ENCODE measurements around the gene CTBP2.

The CTBP2 gene

DNA sequence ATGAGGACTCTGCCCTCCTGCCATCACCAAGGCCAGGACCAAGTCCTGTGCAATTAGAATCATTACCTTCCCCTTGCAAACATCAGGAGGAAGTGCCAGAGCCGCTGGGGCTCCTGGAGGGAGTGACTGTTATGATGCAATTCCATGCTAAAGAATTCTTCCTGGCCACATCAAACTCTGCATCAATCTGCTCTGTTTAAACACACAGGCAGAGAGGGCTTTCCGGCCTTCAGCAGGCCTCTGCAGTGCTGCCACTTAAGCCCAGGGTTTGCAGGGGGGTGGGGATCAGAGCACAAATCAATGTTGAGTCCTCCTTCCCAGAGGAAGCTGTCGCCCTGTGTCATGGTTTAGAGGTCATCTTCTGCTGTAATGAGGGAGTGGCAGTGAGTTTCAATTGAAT lies 58.1 kb downstream of the CTBP2 start:
- H3K4me1 ChIP-seq (ENCODE audit: control insufficient read depth, insufficient read depth, low read length), result peaks cover 45% of the 10 kb centered on the region
- no peak overlapping the region for H3K4me3 ChIP-seq (ENCODE audit: low read length)
- no peaks in the 10 kb centered on the region for H3K9me3 ChIP-seq (ENCODE audit: control insufficient read depth, low read length)
- H3K9ac ChIP-seq (ENCODE audit: low read length), result no peak overlapping the region
- no peaks in the 10 kb centered on the region for H3K27me3 ChIP-seq (ENCODE audit: control insufficient read depth, insufficient read depth, low read length)
- H3K36me3 ChIP-seq (ENCODE audit: control insufficient read depth, insufficient read depth, low read length), result peaks cover 5% of the 10 kb centered on the region

GRCh38 chr10:125101581-125101980 lies 58.8 kb downstream of the CTBP2 start:
- Histone ChIP-seq H3K4me1 (ENCODE audit: control insufficient read depth, insufficient read depth, low read length) (peaks cover 42% of the 10 kb centered on the region), H3K36me3 (ENCODE audit: control insufficient read depth, insufficient read depth, low read length) (no peaks in the 10 kb centered on the region), H3K27me3 (ENCODE audit: control insufficient read depth, insufficient read depth, low read length) (no peaks in the 10 kb centered on the region), H3K9ac (ENCODE audit: low read length) (no peak overlapping the region), H3K9me3 (ENCODE audit: control insufficient read depth, low read length) (no peaks in the 10 kb centered on the region), H3K4me3 (ENCODE audit: low read length) (no peak overlapping the region)

DNA sequence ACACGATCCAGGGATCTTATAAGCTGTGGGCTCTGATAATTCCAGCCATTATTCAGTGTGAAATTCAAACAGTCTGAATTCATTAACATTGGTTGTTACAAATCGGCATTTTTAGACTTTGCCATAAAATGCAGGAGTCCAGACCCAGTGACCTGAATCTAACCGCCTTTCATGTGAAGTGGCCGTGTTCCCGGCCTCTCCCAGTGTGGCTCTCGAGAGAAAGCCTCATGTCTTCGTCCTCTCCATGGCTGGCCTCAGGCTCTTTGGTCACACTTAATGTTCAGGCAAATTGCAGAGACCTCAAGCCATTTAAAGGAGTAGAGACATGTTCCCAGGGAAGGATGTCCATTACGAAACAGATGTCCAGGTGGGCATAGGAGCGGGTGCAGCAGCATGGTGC lies 59.3 kb downstream of the CTBP2 start:
- Histone ChIP-seq H3K4me3 (ENCODE audit: low read length) (no peak overlapping the region), H3K27me3 (ENCODE audit: control insufficient read depth, insufficient read depth, low read length) (no peaks in the 10 kb centered on the region), H3K9ac (ENCODE audit: low read length) (no peak overlapping the region), H3K4me1 (ENCODE audit: control insufficient read depth, insufficient read depth, low read length) (peaks cover 40% of the 10 kb centered on the region), H3K9me3 (ENCODE audit: control insufficient read depth, low read length) (no peaks in the 10 kb centered on the region), H3K36me3 (ENCODE audit: control insufficient read depth, insufficient read depth, low read length) (no peaks in the 10 kb centered on the region)

- no peak overlapping the region for H3K4me3 ChIP-seq (ENCODE audit: low read length)
- H3K27me3 ChIP-seq (ENCODE audit: control insufficient read depth, insufficient read depth, low read length), result no peaks in the 10 kb centered on the region
- no peaks in the 10 kb centered on the region for H3K36me3 ChIP-seq (ENCODE audit: control insufficient read depth, insufficient read depth, low read length)
- H3K9me3 ChIP-seq (ENCODE audit: control insufficient read depth, low read length), result no peaks in the 10 kb centered on the region
- H3K9ac ChIP-seq (ENCODE audit: low read length), result no peak overlapping the region
- H3K4me1 ChIP-seq (ENCODE audit: control insufficient read depth, insufficient read depth, low read length), result peaks cover 22% of the 10 kb centered on the region
Observed at GRCh38 chr10:125097409-125098070, 62.8 kb downstream of the CTBP2 start.

- H3K9me3 ChIP-seq (ENCODE audit: control insufficient read depth, low read length), result no peaks in the 10 kb centered on the region
- no peak overlapping the region for H3K4me3 ChIP-seq (ENCODE audit: low read length)
- H3K9ac ChIP-seq (ENCODE audit: low read length), result no peak overlapping the region
- peaks cover 22% of the 10 kb centered on the region for H3K4me1 ChIP-seq (ENCODE audit: control insufficient read depth, insufficient read depth, low read length)
- no peaks in the 10 kb centered on the region for H3K36me3 ChIP-seq (ENCODE audit: control insufficient read depth, insufficient read depth, low read length)
- no peaks in the 10 kb centered on the region for H3K27me3 ChIP-seq (ENCODE audit: control insufficient read depth, insufficient read depth, low read length)
Observed at GRCh38 chr10:125096975-125097374, 63.4 kb downstream of the CTBP2 start.

DNA sequence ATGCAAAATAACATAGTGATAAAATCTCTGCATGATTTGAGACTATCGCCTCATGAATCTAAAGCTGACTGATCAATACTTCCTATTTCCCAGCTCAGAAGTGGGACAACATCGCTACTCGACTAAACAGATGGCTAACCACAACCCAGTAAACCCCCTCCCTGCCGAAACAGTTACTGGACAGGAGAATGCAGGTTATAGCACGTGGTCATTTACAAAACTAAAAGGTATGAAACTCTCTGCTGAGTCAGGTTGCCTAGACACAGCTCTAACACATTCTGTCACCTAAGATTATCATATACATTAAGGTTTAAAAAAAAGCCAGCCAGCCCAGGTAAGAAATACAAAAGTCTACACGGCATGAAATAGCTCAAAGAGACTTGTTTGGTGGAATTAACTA lies 64.0 kb downstream of the CTBP2 start:
- no peak overlapping the region for H3K4me3 ChIP-seq (ENCODE audit: low read length)
- H3K27me3 ChIP-seq (ENCODE audit: control insufficient read depth, insufficient read depth, low read length), result no peaks in the 10 kb centered on the region
- peaks cover 25% of the 10 kb centered on the region for H3K4me1 ChIP-seq (ENCODE audit: control insufficient read depth, insufficient read depth, low read length)
- no peak overlapping the region for H3K9ac ChIP-seq (ENCODE audit: low read length)
- H3K36me3 ChIP-seq (ENCODE audit: control insufficient read depth, insufficient read depth, low read length), result no peaks in the 10 kb centered on the region
- no peaks in the 10 kb centered on the region for H3K9me3 ChIP-seq (ENCODE audit: control insufficient read depth, low read length)

GRCh38 chr10:125095776-125096175 lies 64.6 kb downstream of the CTBP2 start:
- Histone ChIP-seq H3K4me1 (ENCODE audit: control insufficient read depth, insufficient read depth, low read length) (peaks cover 25% of the 10 kb centered on the region), H3K9me3 (ENCODE audit: control insufficient read depth, low read length) (no peaks in the 10 kb centered on the region), H3K4me3 (ENCODE audit: low read length) (no peak overlapping the region), H3K36me3 (ENCODE audit: control insufficient read depth, insufficient read depth, low read length) (no peaks in the 10 kb centered on the region), H3K27me3 (ENCODE audit: control insufficient read depth, insufficient read depth, low read length) (no peaks in the 10 kb centered on the region), H3K9ac (ENCODE audit: low read length) (no peak overlapping the region)

DNA sequence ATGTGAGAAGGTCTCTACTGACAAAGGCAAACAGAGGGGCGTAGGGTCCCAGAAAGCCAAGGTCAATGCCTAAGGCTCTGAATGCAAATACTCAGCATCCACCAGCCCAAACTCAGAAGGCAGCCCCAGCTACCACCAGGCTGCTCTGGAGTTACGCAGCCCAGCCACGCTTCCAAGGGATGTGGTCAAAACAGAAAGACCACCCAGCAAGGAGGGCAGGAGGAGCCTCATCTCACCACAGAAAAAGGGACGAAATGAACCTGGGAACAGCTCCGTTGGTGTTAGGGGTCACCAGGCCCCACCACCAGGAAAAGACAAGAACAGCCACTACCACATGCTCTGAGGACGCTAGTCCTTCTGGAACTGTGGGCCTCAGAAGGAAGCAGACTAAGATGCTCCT lies 65.1 kb downstream of the CTBP2 start:
- no peaks in the 10 kb centered on the region for H3K27me3 ChIP-seq (ENCODE audit: control insufficient read depth, insufficient read depth, low read length)
- H3K9ac ChIP-seq (ENCODE audit: low read length), result no peak overlapping the region
- no peak overlapping the region for H3K4me3 ChIP-seq (ENCODE audit: low read length)
- H3K36me3 ChIP-seq (ENCODE audit: control insufficient read depth, insufficient read depth, low read length), result no peaks in the 10 kb centered on the region
- H3K4me1 ChIP-seq (ENCODE audit: control insufficient read depth, insufficient read depth, low read length), result peaks cover 25% of the 10 kb centered on the region
- H3K9me3 ChIP-seq (ENCODE audit: control insufficient read depth, low read length), result no peaks in the 10 kb centered on the region

DNA sequence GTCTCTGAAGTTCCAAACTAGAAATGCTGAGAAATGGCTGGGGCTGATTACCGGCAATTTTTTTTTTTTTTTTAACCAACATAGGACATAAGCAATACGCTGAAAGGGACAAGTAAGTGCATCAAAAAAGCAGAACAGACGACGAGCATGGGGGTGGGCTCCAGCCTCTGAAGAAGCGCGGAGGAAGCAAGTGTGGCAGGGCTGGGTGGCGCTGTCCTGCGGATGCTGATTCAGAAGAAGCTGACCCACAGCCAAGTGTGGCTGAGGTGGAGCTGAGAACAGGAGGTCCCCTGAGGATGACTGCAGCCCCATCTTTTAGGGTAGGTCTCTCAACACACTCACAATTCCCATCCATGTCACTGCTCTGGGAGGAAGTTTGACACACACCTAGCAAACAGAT lies 65.6 kb downstream of the CTBP2 start:
- H3K9ac ChIP-seq (ENCODE audit: low read length), result no peak overlapping the region
- peaks cover 27% of the 10 kb centered on the region for H3K4me1 ChIP-seq (ENCODE audit: control insufficient read depth, insufficient read depth, low read length)
- no peaks in the 10 kb centered on the region for H3K36me3 ChIP-seq (ENCODE audit: control insufficient read depth, insufficient read depth, low read length)
- H3K4me3 ChIP-seq (ENCODE audit: low read length), result no peak overlapping the region
- no peaks in the 10 kb centered on the region for H3K27me3 ChIP-seq (ENCODE audit: control insufficient read depth, insufficient read depth, low read length)
- H3K9me3 ChIP-seq (ENCODE audit: control insufficient read depth, low read length), result no peaks in the 10 kb centered on the region

- H3K4me1 ChIP-seq (ENCODE audit: control insufficient read depth, insufficient read depth, low read length), result peaks cover 32% of the 10 kb centered on the region
- no peaks in the 10 kb centered on the region for H3K36me3 ChIP-seq (ENCODE audit: control insufficient read depth, insufficient read depth, low read length)
- H3K9ac ChIP-seq (ENCODE audit: low read length), result no peak overlapping the region
- no peaks in the 10 kb centered on the region for H3K27me3 ChIP-seq (ENCODE audit: control insufficient read depth, insufficient read depth, low read length)
- H3K4me3 ChIP-seq (ENCODE audit: low read length), result no peak overlapping the region
- H3K9me3 ChIP-seq (ENCODE audit: control insufficient read depth, low read length), result no peaks in the 10 kb centered on the region
Observed at GRCh38 chr10:125093974-125094705, 66.2 kb downstream of the CTBP2 start.

DNA sequence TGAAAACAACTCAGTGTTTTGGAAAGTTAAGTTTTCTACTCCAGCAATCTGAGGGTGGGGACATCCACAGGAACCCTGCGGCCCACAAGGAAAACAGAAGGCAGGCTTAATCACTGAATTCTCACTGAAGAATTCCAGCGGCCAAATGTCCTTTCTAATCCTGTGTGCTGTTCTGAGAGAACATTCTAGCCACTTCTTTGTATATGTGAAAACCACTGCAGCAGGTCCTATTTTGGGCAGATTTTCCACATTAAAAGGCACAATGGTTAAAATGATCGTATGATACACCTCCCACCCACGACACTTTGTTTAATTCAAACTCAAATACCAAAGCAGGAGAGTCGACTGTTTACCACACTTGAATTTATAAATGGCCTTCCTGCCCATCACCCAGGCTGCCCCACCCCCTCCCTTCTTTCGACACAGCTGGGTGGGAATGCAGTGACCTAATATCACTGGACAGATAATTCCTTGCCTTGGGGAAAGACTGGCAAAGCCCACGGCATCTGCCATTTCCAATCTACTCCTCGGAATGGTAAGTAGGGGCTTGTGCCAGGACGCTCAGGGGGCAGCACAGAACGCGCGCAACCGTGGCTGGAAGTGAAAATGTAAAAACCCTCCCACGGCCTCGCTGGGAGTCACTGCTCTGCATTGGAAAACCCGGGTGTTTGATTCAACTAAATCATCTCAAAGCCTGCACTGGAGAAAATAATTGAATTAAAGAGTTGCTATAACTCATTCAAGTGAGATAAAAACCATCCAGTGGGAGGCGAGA lies 67.0 kb downstream of the CTBP2 start:
- no peaks in the 10 kb centered on the region for H3K36me3 ChIP-seq (ENCODE audit: control insufficient read depth, insufficient read depth, low read length)
- no peaks in the 10 kb centered on the region for H3K27me3 ChIP-seq (ENCODE audit: control insufficient read depth, insufficient read depth, low read length)
- H3K4me1 ChIP-seq (ENCODE audit: control insufficient read depth, insufficient read depth, low read length), result peaks cover 32% of the 10 kb centered on the region
- H3K9ac ChIP-seq (ENCODE audit: low read length), result peak overlapping the region; percentile 41
- no peak overlapping the region for H3K4me3 ChIP-seq (ENCODE audit: low read length)
- H3K9me3 ChIP-seq (ENCODE audit: control insufficient read depth, low read length), result no peaks in the 10 kb centered on the region

DNA sequence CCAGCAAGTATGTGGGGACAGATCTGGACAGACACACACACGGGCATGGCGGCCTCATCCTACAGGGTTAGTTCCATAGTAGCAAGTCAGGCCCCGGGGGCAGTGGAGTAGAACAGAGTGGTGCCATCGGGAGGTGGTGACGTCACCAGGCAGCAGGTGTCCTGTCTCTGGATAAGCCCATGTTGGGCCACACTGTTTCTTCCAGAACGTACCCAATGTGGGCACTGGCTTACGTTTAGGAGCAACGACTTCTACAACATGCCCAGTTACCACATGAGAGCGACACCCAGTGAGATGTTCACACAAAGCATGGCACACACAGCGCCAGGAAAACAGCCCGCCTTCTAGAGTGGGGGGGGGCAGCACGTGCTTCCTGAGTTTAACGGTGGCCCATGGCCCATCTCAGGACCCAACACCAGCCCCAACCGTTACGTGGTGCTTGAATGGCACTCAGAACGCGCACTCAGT lies 67.8 kb downstream of the CTBP2 start:
- H3K4me3 ChIP-seq (ENCODE audit: low read length), result no peak overlapping the region
- H3K4me1 ChIP-seq (ENCODE audit: control insufficient read depth, insufficient read depth, low read length), result peaks cover 36% of the 10 kb centered on the region
- H3K36me3 ChIP-seq (ENCODE audit: control insufficient read depth, insufficient read depth, low read length), result no peaks in the 10 kb centered on the region
- no peaks in the 10 kb centered on the region for H3K27me3 ChIP-seq (ENCODE audit: control insufficient read depth, insufficient read depth, low read length)
- no peak overlapping the region for H3K9ac ChIP-seq (ENCODE audit: low read length)
- H3K9me3 ChIP-seq (ENCODE audit: control insufficient read depth, low read length), result no peaks in the 10 kb centered on the region

Measured in mucosa of stomach (tissue), 1 donor.